Hepatocyte (in vitro differentiated cells): ENCODE results near the gene MSMB.
"Not testable (repeated sequence)": the region's sequence is repeated elsewhere in the genome, so short reads cannot be mapped to it uniquely, and the experiment has no call there.

Experiments
- EZH2 ChIP-seq: fragments of 200-600 bp; sonication (generic); IDR thresholded peaks from 2 replicates; pipeline ENCODE4 v1.6.1; 2016; ENCODE audit warnings: antibody characterized with exemption, mild to moderate bottlenecking, borderline replicate concordance
- EZH2phosphoT487 ChIP-seq: fragments of 200-600 bp; sonication (generic); IDR thresholded peaks from one replicate; pipeline ENCODE4 v1.6.1; 2018; ENCODE audit warnings: antibody characterized with exemption, mild to moderate bottlenecking, low read depth, moderate library complexity; ENCODE audit not compliant: unreplicated experiment, severe bottlenecking
- TF ChIP-seq, protein P1 (sequence below): fragments of 200-600 bp; sonication (generic); IDR thresholded peaks from 2 replicates; pipeline ENCODE4 v1.5.1; 2016; ENCODE audit warnings: antibody characterized with exemption, mild to moderate bottlenecking; ENCODE audit not compliant: poor library complexity

DNA sequence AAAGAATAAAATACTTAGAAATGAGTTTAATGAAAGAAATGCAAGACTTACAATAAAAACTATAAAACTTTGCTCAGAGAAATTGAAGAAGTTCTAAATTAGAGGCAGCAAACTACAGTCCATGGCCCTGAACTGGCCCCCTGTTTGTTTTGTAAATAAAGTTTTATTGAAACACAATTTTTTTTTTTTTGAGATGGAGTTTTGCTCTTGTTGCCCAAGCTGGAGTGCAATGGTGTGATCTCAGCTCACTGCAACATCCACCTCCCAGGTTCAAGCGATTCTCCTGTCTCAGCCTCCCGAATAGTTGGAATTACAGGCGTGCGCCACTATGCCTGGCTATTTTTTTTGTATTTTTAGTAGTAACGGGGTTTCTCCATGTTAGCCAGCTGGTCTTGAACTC, 11.9 kb upstream of the MSMB start:
- TF ChIP-seq, protein P1, sequence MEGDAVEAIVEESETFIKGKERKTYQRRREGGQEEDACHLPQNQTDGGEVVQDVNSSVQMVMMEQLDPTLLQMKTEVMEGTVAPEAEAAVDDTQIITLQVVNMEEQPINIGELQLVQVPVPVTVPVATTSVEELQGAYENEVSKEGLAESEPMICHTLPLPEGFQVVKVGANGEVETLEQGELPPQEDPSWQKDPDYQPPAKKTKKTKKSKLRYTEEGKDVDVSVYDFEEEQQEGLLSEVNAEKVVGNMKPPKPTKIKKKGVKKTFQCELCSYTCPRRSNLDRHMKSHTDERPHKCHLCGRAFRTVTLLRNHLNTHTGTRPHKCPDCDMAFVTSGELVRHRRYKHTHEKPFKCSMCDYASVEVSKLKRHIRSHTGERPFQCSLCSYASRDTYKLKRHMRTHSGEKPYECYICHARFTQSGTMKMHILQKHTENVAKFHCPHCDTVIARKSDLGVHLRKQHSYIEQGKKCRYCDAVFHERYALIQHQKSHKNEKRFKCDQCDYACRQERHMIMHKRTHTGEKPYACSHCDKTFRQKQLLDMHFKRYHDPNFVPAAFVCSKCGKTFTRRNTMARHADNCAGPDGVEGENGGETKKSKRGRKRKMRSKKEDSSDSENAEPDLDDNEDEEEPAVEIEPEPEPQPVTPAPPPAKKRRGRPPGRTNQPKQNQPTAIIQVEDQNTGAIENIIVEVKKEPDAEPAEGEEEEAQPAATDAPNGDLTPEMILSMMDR = not testable (repeated sequence)
- not testable (repeated sequence) for TF ChIP-seq EZH2phosphoT487, EZH2
